GM18520 (cell line): ENCODE data around the gene ZBTB16.

Source experiments
- ATAC-seq: cut with Tn5 transposase; IDR thresholded peaks from one replicate; pipeline ENCODE4 v1.9.1; 2021; ENCODE audit not compliant: unreplicated experiment

Gene ZBTB16

GRCh38 chr11:114228435-114229411 lies 169.2 kb downstream of the ZBTB16 start:
- ATAC-seq: no peak

GRCh38 chr11:114230031-114230704 lies 170.7 kb downstream of the ZBTB16 start:
- no peak for ATAC-seq

DNA sequence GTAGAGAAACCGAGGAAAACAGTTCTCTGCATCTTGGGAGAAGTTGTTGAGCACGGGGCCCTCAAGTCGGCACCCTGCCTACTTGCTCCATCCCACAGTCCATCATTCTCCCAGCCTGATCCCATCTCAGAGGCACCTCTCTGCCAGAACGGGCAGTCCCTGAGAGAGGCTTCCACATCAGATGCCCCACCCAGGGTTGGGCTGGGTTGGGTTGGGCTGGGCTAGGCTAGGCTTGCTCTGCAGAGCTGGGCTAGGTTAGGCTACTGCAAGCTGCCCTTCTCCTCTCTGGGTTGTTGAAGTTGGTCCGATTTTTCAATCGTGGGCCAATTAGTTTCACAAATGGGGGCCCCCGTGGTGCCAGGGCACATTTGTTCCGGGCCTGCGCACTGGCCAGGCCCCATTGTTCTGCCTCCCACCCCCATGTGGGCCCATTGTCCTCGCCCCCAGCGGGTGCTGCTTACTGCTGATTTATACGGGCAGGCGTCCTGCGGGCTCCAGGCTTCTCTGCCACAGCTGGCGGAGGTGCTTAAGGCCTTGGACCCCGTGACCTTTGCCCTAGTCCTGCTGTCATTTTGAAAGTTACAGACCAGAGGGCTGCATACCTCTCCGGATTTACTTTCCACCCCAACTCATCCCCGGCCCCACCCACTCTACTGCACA lies 173.0 kb downstream of the ZBTB16 start:
- no peak for ATAC-seq

DNA sequence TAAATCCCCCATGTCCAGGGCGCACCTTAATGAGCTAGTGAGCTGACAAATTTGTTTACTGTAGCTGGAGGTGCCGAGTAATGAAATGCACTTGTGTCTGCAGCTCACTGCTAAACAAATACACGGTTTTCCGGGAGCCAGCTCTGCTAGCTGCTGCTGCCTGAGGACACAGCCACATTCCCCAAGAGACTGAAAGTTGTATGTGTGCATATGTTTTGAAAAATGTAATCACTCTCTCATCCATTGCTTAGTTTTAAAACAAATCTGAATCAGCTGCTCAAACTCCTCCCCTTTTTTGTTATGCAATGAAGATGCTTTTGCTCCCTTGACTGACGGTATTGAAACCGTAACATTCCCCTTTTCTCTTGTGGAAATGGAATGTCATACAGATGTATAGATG lies 174.2 kb downstream of the ZBTB16 start:
- ATAC-seq: no peak

GRCh38 chr11:114236829-114237228 lies 177.3 kb downstream of the ZBTB16 start:
- no peak for ATAC-seq

- ATAC-seq: no peak
Measured at GRCh38 chr11:114237321-114238280, 178.1 kb downstream of the ZBTB16 start.

DNA sequence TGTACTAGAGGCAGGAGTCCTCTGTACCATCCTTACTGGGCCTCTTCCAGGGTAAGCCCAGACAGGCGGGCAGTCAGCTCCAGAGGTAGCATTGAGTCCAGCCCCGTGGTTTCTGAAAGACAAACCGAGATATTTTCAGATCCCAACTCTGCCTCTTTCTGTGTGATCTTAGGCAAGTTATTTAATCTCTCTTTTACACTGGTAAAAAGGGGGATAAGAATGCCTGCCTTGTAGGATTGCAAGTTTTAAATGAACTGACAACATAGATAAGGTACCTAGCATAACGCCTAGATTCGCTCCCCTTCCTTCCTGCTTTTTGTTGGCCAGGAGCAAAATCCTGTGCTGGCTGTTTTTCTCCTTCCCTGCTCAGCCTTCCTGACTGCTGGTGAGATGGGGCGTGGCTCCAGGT lies 180.2 kb downstream of the ZBTB16 start:
- ATAC-seq: no peak

DNA sequence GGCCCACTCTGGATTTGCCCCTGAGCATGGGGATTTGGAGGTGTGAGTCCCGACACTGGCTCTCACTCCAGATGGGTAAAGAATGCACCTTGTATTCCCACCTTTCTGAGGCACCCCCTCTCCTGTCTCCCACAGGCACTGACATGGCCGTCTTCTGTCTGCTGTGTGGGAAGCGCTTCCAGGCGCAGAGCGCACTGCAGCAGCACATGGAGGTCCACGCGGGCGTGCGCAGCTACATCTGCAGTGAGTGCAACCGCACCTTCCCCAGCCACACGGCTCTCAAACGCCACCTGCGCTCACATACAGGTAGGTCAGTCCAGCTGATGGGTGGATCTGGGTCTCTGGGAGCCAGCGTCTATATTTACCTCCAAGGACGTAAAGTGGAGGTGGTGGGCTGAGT lies 182.5 kb downstream of the ZBTB16 start:
- no peak for ATAC-seq

DNA sequence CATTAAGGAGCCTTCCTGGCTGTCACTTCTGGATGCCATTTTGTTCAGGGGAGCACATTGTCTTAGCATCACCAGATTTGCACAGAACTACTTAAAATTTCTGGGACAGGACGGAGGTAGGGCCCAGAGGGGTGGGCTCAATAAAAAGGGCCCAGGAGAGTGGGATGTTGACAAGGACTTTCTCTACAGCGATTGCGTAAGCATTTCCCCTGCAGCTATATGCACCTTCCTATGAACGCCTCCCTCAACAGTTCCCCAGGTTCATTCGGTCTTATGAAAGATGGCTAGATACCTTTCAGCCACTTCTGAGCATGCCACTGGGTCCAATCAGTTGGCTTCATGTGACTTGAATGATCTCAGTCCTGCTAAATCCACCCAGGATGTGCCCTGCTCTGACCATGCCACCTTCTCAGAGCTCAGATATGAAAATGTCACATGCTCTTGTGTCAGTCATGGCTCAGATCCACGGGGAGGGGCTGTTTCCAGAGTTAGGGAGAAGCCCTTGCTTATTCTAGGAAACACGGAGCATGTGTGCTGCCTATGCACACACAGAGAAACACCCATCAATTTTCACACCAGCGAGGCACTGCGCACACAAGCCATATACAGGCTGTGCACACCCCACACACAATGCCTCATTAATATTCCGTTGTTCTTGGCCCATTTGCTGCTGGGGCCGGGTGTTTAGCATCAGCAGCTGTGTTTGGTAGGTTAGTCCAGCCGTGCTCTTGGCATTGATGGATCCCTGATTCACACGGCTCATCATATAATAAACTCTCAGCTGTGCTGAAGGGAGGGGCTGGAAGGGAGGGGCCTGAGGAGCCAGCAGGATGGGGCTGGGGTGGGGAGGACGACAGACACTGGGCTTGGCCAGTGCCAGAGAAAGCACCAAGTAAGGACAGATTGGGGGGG lies 184.2 kb downstream of the ZBTB16 start:
- ATAC-seq: no peak

- no peak for ATAC-seq
Measured at GRCh38 chr11:114244726-114245394, 185.3 kb downstream of the ZBTB16 start.

GRCh38 chr11:114246321-114247069 lies 187.0 kb downstream of the ZBTB16 start:
- ATAC-seq: no peak

- ATAC-seq: no peak
Measured at GRCh38 chr11:114247070-114247789, 187.7 kb downstream of the ZBTB16 start.

DNA sequence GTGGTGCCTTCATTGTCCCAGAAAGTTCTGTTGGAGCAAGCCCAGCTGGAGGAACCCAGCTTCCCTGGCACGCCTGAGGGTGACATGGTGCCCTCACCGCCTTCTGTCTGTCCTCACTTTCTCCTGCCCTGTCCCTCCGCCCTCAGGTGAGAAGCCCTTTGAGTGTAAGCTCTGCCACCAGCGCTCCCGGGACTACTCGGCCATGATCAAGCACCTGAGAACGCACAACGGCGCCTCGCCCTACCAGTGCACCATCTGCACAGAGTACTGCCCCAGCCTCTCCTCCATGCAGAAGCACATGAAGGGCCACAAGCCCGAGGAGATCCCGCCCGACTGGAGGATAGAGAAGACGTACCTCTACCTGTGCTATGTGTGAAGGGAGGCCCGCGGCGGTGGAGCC lies 190.7 kb downstream of the ZBTB16 start:
- ATAC-seq: no peak

DNA sequence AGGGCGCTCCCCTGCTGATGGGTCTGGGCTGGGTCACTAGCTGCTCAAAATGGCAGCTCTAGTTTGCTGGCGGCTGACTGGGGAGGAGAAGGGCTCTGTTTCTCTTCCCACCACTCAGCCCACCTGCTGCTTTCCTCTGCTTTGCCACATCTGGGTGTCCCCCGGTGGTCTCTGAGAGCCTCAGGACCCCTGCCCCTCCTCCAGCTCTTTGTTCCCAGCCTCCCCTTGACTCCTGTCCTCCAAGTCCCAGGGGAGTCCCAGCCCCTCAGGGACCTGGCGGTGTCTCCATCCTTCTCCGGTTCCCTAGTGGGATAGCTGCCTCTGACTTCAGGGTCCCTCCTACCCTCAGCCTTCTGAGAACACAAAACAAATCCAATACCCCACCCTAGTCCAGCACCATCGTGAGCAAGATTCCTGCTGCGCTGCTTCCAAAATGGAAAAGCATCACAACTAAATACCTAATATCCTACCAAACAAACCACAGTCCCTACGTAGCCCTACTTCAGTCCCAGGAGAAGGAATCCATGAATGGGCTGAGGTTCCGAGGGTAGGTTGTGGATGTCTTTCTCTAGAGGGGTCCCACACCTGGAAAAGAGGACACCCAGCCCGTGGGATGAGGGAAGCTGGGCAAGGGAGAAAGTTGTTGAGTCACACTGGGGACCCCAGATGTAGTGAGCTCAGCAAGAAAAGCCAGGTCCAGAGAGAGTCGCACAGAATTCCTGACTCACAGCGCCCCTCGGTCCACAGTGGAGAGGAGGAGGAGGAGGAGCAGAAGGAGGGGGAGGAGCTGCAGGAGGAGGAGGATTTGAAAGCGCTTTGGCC lies 191.7 kb downstream of the ZBTB16 start:
- no peak for ATAC-seq

DNA sequence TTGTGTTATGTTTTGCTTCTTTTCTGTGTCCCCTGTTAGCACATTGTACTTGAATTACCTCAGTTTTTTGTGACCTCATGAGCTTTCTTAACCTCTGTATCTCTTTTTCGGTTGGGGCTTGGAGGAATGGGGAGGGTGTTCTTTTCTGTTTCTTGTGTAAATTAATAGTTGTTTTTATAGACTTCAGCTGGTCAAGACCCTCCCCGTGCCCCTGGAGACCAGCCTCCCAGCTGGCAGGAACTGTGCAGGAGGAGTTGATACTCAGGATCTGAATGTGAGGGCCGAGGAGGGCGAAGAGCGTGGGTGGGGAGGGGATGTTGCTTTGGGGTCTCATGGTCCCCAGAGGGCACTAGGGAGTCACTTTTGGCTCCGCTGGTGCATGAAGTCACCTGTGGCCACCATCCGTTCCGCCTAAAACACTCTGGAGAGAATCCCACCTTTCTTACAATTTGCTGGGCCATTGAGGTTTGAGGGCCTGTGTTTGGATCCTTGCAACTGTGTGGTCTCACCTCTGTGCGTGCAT lies 192.4 kb downstream of the ZBTB16 start:
- no peak for ATAC-seq

- ATAC-seq: no peak
Measured at GRCh38 chr11:114252767-114253166, 193.3 kb downstream of the ZBTB16 start.
